HEK293T (cell line): ENCODE results near the gene CCNA1.

Source experiments
- CTCF ChIA-PET: fragments of 350-600 bp; formaldehyde crosslinking; extraction: SDS; loops from one replicate; lab custom pipeline; 2021; ENCODE audit warnings: antibody characterized with exemption, inconsistent platforms; lab: Yijun Ruan, JAX
- POLR2A ChIA-PET: fragments of 350-600 bp; formaldehyde crosslinking; extraction: SDS; loops from one replicate; lab custom pipeline; 2020; ENCODE audit warnings: antibody characterized with exemption, inconsistent platforms; lab: Yijun Ruan, JAX
- DNase-seq: peaks from one replicate; pipeline ENCODE4 v3.0.0; 2012; ENCODE audit warnings: mixed read lengths; ENCODE audit errors: extremely low spot score
- ARNT ChIP-seq: fragments of 450-650 bp; IDR thresholded peaks from 2 replicates; pipeline ENCODE4 v1.6.1; 2017; ENCODE audit warnings: mild to moderate bottlenecking
- BHLHE40 ChIP-seq: fragments of 450-650 bp; IDR thresholded peaks from 2 replicates; pipeline ENCODE4 v1.6.1; 2016; ENCODE audit warnings: mild to moderate bottlenecking, moderate library complexity, borderline replicate concordance
- CTBP1 ChIP-seq: fragments of 450-650 bp; IDR thresholded peaks from 2 replicates; pipeline ENCODE4 v1.6.1; 2016; ENCODE audit warnings: borderline replicate concordance
- ELF4 ChIP-seq: fragments of 450-650 bp; IDR thresholded peaks from 2 replicates; pipeline ENCODE4 v1.6.1; 2017; ENCODE audit warnings: antibody characterized with exemption
- FOXA1 ChIP-seq: fragments of 450-650 bp; IDR thresholded peaks from 2 replicates; pipeline ENCODE4 v1.6.1; 2016; ENCODE audit warnings: mild to moderate bottlenecking
- FOXK2 ChIP-seq: fragments of 450-650 bp; IDR thresholded peaks from 2 replicates; pipeline ENCODE4 v1.6.1; 2016; ENCODE audit warnings: mild to moderate bottlenecking
- FOXM1 ChIP-seq: fragments of 450-650 bp; IDR thresholded peaks from 2 replicates; pipeline ENCODE4 v1.6.1; 2017; ENCODE audit warnings: mild to moderate bottlenecking, borderline replicate concordance
- HDGF ChIP-seq: fragments of 450-650 bp; IDR thresholded peaks from 2 replicates; pipeline ENCODE4 v1.6.1; 2017; ENCODE audit warnings: antibody characterized with exemption, borderline replicate concordance
- L3MBTL2 ChIP-seq: fragments of 450-650 bp; conservative IDR thresholded peaks from 2 replicates; pipeline ENCODE4 v1.6.1; 2016; ENCODE audit warnings: mild to moderate bottlenecking
- LEF1 ChIP-seq: fragments of 450-650 bp; IDR thresholded peaks from 2 replicates; pipeline ENCODE4 v1.6.1; 2017; ENCODE audit warnings: mild to moderate bottlenecking, borderline replicate concordance
- NFRKB ChIP-seq: fragments of 450-650 bp; IDR thresholded peaks from 2 replicates; pipeline ENCODE4 v1.6.1; 2016; ENCODE audit warnings: mild to moderate bottlenecking, moderate library complexity
- SP1 ChIP-seq: fragments of 450-650 bp; IDR thresholded peaks from 2 replicates; pipeline ENCODE4 v1.6.1; 2017
- SUZ12 ChIP-seq: fragments of 450-650 bp; IDR thresholded peaks from 2 replicates; pipeline ENCODE4 v1.6.1; 2016; ENCODE audit warnings: mild to moderate bottlenecking
- TARDBP ChIP-seq: fragments of 450-650 bp; IDR thresholded peaks from 2 replicates; pipeline ENCODE4 v1.6.1; 2016
- ZNF384 ChIP-seq: fragments of 450-650 bp; IDR thresholded peaks from 2 replicates; pipeline ENCODE4 v1.6.1; 2016
- TF ChIP-seq, protein P1 (sequence below): fragments of 450-650 bp; IDR thresholded peaks from 2 replicates; pipeline ENCODE4 v1.6.1; 2016

The CCNA1 gene

GRCh38 chr13:36413161-36413560 lies 19.1 kb upstream of the CCNA1 start:
- ChIA-PET POLR2A (no interaction called here), CTCF (no interaction called here)
- TF ChIP-seq NFRKB (no peak), TARDBP (no peak), FOXM1 (no peak), FOXK2 (no peak), ZNF384 (no peak), CTBP1 (no peak), HDGF (no peak), FOXA1 (no peak), ELF4 (no peak)
- no peak for DNase-seq

DNA sequence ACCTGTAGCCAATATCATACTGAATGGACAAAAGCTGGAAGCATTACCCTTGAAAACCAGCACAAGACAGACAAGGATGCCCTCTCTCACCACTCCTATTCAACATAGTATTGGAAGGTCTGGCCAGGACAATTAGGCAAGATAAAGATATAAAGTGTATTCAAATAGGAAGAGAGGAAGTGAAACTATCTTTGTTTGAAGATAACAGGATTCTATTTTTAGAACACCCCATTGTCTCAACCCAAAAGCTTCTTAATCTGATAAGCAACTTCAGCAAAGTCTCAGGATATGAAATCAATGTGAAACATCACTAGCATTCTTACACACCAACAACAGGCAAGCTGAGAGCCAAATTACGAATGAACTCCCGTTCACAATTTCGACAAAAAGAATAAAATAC lies 17.8 kb upstream of the CCNA1 start:
- CTCF ChIA-PET, result no interaction called here
- POLR2A ChIA-PET, result no interaction called here
- TF ChIP-seq L3MBTL2 (no peak), FOXM1 (no peak), HDGF (no peak), ELF4 (no peak), ARNT (no peak), TARDBP (no peak), FOXK2 (no peak), NFRKB (no peak), SUZ12 (no peak), FOXA1 (no peak), LEF1 (no peak), SP1 (no peak), ZNF384 (no peak), BHLHE40 (no peak), CTBP1 (no peak)
- TF ChIP-seq, protein P1, sequence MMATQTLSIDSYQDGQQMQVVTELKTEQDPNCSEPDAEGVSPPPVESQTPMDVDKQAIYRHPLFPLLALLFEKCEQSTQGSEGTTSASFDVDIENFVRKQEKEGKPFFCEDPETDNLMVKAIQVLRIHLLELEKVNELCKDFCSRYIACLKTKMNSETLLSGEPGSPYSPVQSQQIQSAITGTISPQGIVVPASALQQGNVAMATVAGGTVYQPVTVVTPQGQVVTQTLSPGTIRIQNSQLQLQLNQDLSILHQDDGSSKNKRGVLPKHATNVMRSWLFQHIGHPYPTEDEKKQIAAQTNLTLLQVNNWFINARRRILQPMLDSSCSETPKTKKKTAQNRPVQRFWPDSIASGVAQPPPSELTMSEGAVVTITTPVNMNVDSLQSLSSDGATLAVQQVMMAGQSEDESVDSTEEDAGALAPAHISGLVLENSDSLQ, result no peak
- DNase-seq, result no peak

- no peak for TF ChIP-seq FOXM1
- TF ChIP-seq NFRKB, result no peak
- TF ChIP-seq TARDBP, result no peak
- no peak for TF ChIP-seq ELF4
- no peak for TF ChIP-seq SUZ12
- TF ChIP-seq BHLHE40, result no peak
- TF ChIP-seq SP1, result no peak
- TF ChIP-seq HDGF, result no peak
- no peak for TF ChIP-seq L3MBTL2
- TF ChIP-seq CTBP1, result no peak
- no peak for TF ChIP-seq ARNT
- no peak for TF ChIP-seq ZNF384
- no peak for TF ChIP-seq FOXK2
- TF ChIP-seq FOXA1, result no peak
- TF ChIP-seq, protein P1, result no peak
- no peak for TF ChIP-seq LEF1
- ChIA-PET POLR2A (no interaction called here), CTCF (no interaction called here)
- DNase-seq, result no peak
Measured at GRCh38 chr13:36417331-36417730, 15.0 kb upstream of the CCNA1 start.

DNA sequence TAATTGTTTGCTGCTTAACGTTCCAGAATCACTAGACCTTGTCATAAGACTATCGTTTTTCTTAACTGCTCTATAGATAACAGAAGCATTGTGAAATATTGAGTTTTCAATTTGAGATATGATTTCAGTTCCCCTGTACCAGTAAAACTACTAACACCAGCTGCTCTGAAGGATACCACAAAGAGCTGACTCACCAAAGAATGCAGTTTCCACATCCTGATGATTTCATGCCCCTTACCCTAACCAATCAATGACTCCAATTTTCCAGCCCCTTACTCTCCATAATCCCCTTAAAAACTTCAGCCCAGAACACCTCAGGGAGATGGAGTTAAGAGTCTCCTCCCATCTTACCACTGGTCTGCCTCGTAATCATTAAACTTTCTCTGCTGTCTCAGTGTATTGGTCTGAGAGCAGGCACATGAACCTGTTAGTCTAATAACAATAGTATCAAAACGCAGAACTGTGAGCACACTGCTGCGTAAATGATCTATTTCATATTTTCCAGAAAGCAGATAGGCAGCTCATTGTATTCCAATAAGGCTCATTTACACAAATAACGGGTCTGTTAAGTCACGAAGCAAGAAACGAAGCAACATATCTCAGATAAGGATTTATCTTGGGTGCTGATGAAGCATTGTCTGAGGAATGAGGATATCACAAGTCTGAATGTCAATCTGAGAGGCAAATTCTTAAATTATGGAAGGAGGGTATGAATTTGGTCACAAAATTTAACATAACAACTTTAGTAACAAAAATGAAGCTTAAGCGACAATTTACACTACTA lies 14.1 kb upstream of the CCNA1 start:
- TF ChIP-seq SUZ12 (no peak), LEF1 (no peak), TARDBP (no peak), ZNF384 (no peak), NFRKB (no peak), SP1 (no peak), CTBP1 (no peak)
- TF ChIP-seq, protein P1, result no peak
- ChIA-PET CTCF (interaction anchor here (0.5 to 0.9 kb wide), 3 partner anchors 16 to 136 kb away, joined by 3 to 4 read pairs (median 3); partner anchors contain the start of gene SPART), POLR2A (no interaction called here)
- no peak for DNase-seq

DNA sequence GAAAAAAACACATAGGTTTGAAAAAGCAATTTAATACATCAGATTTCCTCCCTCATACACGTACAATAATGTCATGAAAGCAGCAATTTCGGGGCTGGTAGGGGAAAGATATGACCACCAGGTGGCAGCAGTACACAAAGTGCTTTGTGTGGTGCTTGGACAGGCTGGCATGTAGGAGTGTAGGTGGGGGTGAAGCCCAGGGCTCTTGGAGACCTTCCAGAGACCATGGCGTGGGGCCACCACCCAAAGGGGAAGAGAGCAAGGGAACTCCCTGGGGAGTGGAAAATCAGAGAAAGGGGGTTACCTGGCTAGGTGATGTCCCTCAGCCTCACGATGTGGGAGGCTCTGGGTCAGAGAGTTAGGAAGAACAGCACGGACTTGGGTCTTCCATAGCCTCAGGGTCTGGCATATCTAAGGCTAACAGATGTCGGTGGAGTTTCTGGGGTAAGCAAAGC lies 11.8 kb upstream of the CCNA1 start:
- TF ChIP-seq SUZ12 (no peak), NFRKB (no peak), CTBP1 (no peak), LEF1 (no peak), HDGF (no peak), FOXK2 (no peak), BHLHE40 (no peak)
- CTCF ChIA-PET, result interaction anchor here (0.6 to 1.3 kb wide), 3 partner anchors 45 to 318 kb away, joined by 3 to 5 read pairs (median 3); no protein-coding TSS in a partner anchor
- POLR2A ChIA-PET, result no interaction called here

DNA sequence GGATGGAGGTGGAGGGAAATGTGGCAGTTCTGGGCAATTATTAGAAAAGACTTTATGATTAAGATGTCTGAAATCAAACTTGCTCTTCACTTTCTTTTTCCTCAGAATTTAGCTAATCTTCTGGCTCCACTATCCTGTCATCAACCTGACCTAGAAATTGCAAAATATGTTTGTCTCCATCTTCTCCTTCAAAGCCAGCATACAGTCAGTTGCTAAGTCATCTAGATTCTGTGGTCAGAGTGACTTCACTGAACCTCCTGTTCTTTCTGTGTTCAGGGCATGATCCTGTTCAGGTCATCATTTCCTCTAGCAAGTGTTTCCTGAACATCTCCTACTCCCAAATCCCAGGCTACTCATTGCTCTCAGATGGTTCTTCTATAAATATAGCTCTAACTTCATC lies 10.8 kb upstream of the CCNA1 start:
- ChIA-PET POLR2A (no interaction called here), CTCF (no interaction called here)
- TF ChIP-seq ARNT, result no peak
- no peak for DNase-seq

More for the DNA sequence above, 11.8 kb upstream of the CCNA1 start:
- peak; percentile 77 for DNase-seq
